Bronchial epithelial cell (primary cell): ENCODE results near the gene KLK13. TPM values are rescaled to one million over a fixed set of nuclear protein-coding genes. Genes with fewer than 3 reads are reported as not detected.

ENCODE experiments used
- DNase-seq: peaks from one replicate; pipeline ENCODE4 v3.0.0-alpha.2; 2010; ENCODE audit warnings: low read depth
- FAIRE-seq: peaks from 2 replicates; lab custom pipeline; 2011; peaks lifted over from hg19 to GRCh38; lab: Jason Lieb, UNC
- H3K27me3 ChIP-seq: 2 replicates; pipeline ENCODE4 v1.5.1; 2011; ENCODE audit warnings: low read length; ENCODE audit not compliant: control insufficient read depth, insufficient read depth
- H3K36me3 ChIP-seq: 2 replicates; pipeline ENCODE4 v1.5.1; 2011; ENCODE audit warnings: low read length; ENCODE audit not compliant: control insufficient read depth, insufficient read depth
- H3K4me3 ChIP-seq: 2 replicates; pipeline ENCODE4 v1.5.1; 2011; ENCODE audit warnings: mild to moderate bottlenecking, low read depth, low read length, control low read depth
- CTCF ChIP-seq: IDR thresholded peaks from 2 replicates; pipeline ENCODE4 v1.5.1; 2011; ENCODE audit warnings: mild to moderate bottlenecking, moderate library complexity, low read length, control low read depth, inconsistent platforms; ENCODE audit not compliant: insufficient read depth, severe bottlenecking
- total RNA-seq: library from RNA; depleted of rRNA; stranded (reverse); fragments of >200 nt; gene quantifications from 2 replicates; pipeline ENCODE4 v1.2.1, GENCODE V29; 2014

KLK13 gene
- total RNA-seq, 1 donor from 2014 or later = 0.26 TPM

GRCh38 chr19:51031880-51032225, 33.0 kb downstream of the KLK13 start:
- FAIRE-seq (no peak), DNase-seq (no peak)
- Histone ChIP-seq H3K27me3 (peaks cover 1% of the 10 kb centered on the region), H3K36me3 (no peaks in the 10 kb centered on the region), H3K4me3 (no peak overlapping the region)
- TF ChIP-seq CTCF = no peak

GRCh38 chr19:51031220-51031879, 33.5 kb downstream of the KLK13 start:
- FAIRE-seq = no peak
- no peak for TF ChIP-seq CTCF
- DNase-seq = no peak
- no peak overlapping the region for H3K4me3 ChIP-seq
- peaks cover 2% of the 10 kb centered on the region for H3K27me3 ChIP-seq
- H3K36me3 ChIP-seq = no peaks in the 10 kb centered on the region

GRCh38 chr19:51030631-51031030, 34.3 kb downstream of the KLK13 start:
- no peak overlapping the region for H3K4me3 ChIP-seq
- peaks cover 4% of the 10 kb centered on the region for H3K27me3 ChIP-seq
- FAIRE-seq (no peak), DNase-seq (no peak)
- no peaks in the 10 kb centered on the region for H3K36me3 ChIP-seq
- no peak for TF ChIP-seq CTCF

- FAIRE-seq = no peak
- DNase-seq = no peak
- no peak overlapping the region for H3K4me3 ChIP-seq
- H3K36me3 ChIP-seq = no peaks in the 10 kb centered on the region
- H3K27me3 ChIP-seq = peaks cover 4% of the 10 kb centered on the region
- no peak for TF ChIP-seq CTCF
These were observed 35.2 kb downstream of the KLK13 start for GRCh38 chr19:51029718-51030117.

- peaks cover 2% of the 10 kb centered on the region for H3K27me3 ChIP-seq
- FAIRE-seq (peak; percentile 40), DNase-seq (no peak)
- H3K36me3 ChIP-seq = no peaks in the 10 kb centered on the region
- no peak for TF ChIP-seq CTCF
- H3K4me3 ChIP-seq = no peak overlapping the region
These were observed 37.0 kb downstream of the KLK13 start for GRCh38 chr19:51027873-51028272.
